Keratinocyte (primary cell): ENCODE measurements around the gene ST3GAL2. TPM values are rescaled to one million over a fixed set of nuclear protein-coding genes. Genes with fewer than 3 reads are reported as not detected.

Experiments
- DNase-seq: peaks from one replicate; pipeline ENCODE4 v3.0.0-alpha.2; 2011; ENCODE audit warnings: low read depth, missing footprints, low spot score
- FAIRE-seq: peaks from 2 replicates; lab custom pipeline; 2011; peaks lifted over from hg19 to GRCh38; lab: Jason Lieb, UNC
- H2AFZ ChIP-seq: 2 replicates; pipeline ENCODE4 v1.6.0; 2012; ENCODE audit warnings: low read length, control low read depth, inconsistent platforms; ENCODE audit not compliant: control insufficient read depth
- H3K27ac ChIP-seq: 2 replicates; pipeline ENCODE4 v1.5.1; 2011; ENCODE audit warnings: low read length; ENCODE audit not compliant: control insufficient read depth, insufficient read depth
- H3K27me3 ChIP-seq: 3 replicates; pipeline ENCODE4 v1.6.0; 2011; ENCODE audit warnings: low read length; ENCODE audit not compliant: control insufficient read depth, insufficient read depth; ENCODE audit errors: extremely low read depth
- H3K36me3 ChIP-seq, 2 experiments: 2 replicates in 1 of 2; 3 replicates in 1 of 2; pipeline ENCODE4 v1.5.1; 2011; ENCODE audit warnings: low read length in 2 of 2, mild to moderate bottlenecking in 1 of 2; ENCODE audit not compliant: control insufficient read depth in 2 of 2, insufficient read depth in 2 of 2; ENCODE audit errors: extremely low read depth in 1 of 2
- H3K4me1 ChIP-seq: 3 replicates; pipeline ENCODE4 v1.5.1; 2011; ENCODE audit warnings: low read length; ENCODE audit not compliant: control insufficient read depth, insufficient read depth; ENCODE audit errors: extremely low read depth
- H3K4me2 ChIP-seq: 3 replicates; pipeline ENCODE4 v1.6.0; 2011; ENCODE audit warnings: low read depth, low read length; ENCODE audit not compliant: control insufficient read depth, insufficient read depth; ENCODE audit errors: extremely low read depth
- H3K4me3 ChIP-seq, 3 experiments: fragments of 200-600 bp in 1 of 3; sonication (generic) in 1 of 3; 2 replicates in 2 of 3; 3 replicates in 1 of 3; pipeline ENCODE4 v1.5.1; 2011 to 2016; ENCODE audit warnings: low read length in 3 of 3, mild to moderate bottlenecking in 3 of 3, control low read depth in 2 of 3, inconsistent platforms in 1 of 3, low read depth in 1 of 3, mixed read lengths in 1 of 3, mixed run types in 1 of 3, moderate library complexity in 1 of 3; ENCODE audit not compliant: control insufficient read depth in 2 of 3, insufficient read depth in 2 of 3; ENCODE audit errors: extremely low read depth in 1 of 3
- H3K79me2 ChIP-seq: 2 replicates; pipeline ENCODE4 v1.6.0; 2012; ENCODE audit warnings: low read length; ENCODE audit not compliant: control insufficient read depth, insufficient read depth
- H3K9ac ChIP-seq: 3 replicates; pipeline ENCODE4 v1.6.0; 2011; ENCODE audit warnings: low read length; ENCODE audit not compliant: control insufficient read depth, insufficient read depth; ENCODE audit errors: extremely low read depth
- H3K9me1 ChIP-seq: 3 replicates; pipeline ENCODE4 v1.6.0; 2011; ENCODE audit warnings: low read length; ENCODE audit not compliant: control insufficient read depth, insufficient read depth; ENCODE audit errors: extremely low read depth
- H3K9me3 ChIP-seq: 2 replicates; pipeline ENCODE4 v1.5.1; 2012; ENCODE audit warnings: low read depth, low read length; ENCODE audit not compliant: control insufficient read depth
- H4K20me1 ChIP-seq: 3 replicates; pipeline ENCODE4 v1.6.0; 2011; ENCODE audit warnings: low read length; ENCODE audit not compliant: control insufficient read depth, insufficient read depth; ENCODE audit errors: extremely low read depth
- CTCF ChIP-seq, 3 experiments: IDR thresholded peaks in 1 of 3; conservative IDR thresholded peaks in 1 of 3; optimal IDR thresholded peaks in 1 of 3; 2 replicates in 2 of 3; 3 replicates in 1 of 3; pipeline versions ENCODE3 to v1.5.1; 2011; ENCODE audit warnings: low read length in 3 of 3, mild to moderate bottlenecking in 3 of 3, moderate library complexity in 2 of 3, control low read depth in 1 of 3, inconsistent platforms in 1 of 3; ENCODE audit not compliant: insufficient read depth in 2 of 3; ENCODE audit errors: extremely low read depth in 1 of 3
- EZH2 ChIP-seq: IDR thresholded peaks from one replicate; pipeline ENCODE4 v1.6.1; 2012; ENCODE audit warnings: inconsistent platforms, mild to moderate bottlenecking, low read length, moderate library complexity
- dilution Hi-C: fragments of 300-500 bp; cut with MboI; formaldehyde crosslinking; loops from one replicate; pipeline ENCODE4 v1.7.0; 2020; ENCODE audit warnings: low sequenced_read_pairs; ENCODE audit not compliant: extremely low pct_ligation_motif_present
- polyA plus RNA-seq, 5 experiments: library from polyadenylated mRNA; depleted of rRNA in 3 of 5; stranded (reverse) in 3 of 5; stranded (forward) in 1 of 5; unstranded in 1 of 5; fragments of >200 nt; gene quantifications; 1 replicate in 1 of 5; 2 replicates in 3 of 5; 3 replicates in 1 of 5; pipeline versions ENCODE4 v1.2.1 to v1.2.3, GENCODE V29; 2011 to 2012; ENCODE audit warnings: missing spikeins in 2 of 5, low read depth in 1 of 5, low replicate concordance in 1 of 5

Gene ST3GAL2
- polyA plus RNA-seq, 1 donor (not counting 4 experiments of a cell fraction or from before 2014, with no cell fraction given), result 4.0 TPM

GRCh38 chr16:70374213-70374612 lies 64.7 kb downstream of the ST3GAL2 start:
- Histone ChIP-seq H3K79me2 (peaks cover 4% of the 10 kb centered on the region), H3K4me2 (no peak overlapping the region), H3K36me3 (peaks cover 23 to 24% of the 10 kb centered on the region in 2 experiments), H3K4me3 (no peak overlapping the region), H4K20me1 (no peaks in the 10 kb centered on the region), H3K27me3 (no peaks in the 10 kb centered on the region), H3K9ac (no peak overlapping the region), H3K9me1 (no peaks in the 10 kb centered on the region), H2AFZ (no peak overlapping the region), H3K27ac (no peak overlapping the region), H3K4me1 (no peaks in the 10 kb centered on the region), H3K9me3 (no peaks in the 10 kb centered on the region)
- DNase-seq (no peak), FAIRE-seq (no peak)
- dilution Hi-C loops, result no loop called here
- TF ChIP-seq CTCF (optimal IDR thresholded peaks at IDR 0.05 in 1 of 3, IDR thresholded peaks at IDR 0.05 in 1 of 3, conservative IDR thresholded peaks at IDR 0.05 in 1 of 3; ENCODE audit: extremely low read depth in 1 of 3, insufficient read depth in 2 of 3, low read length in 3 of 3), result no peak
- no peak for TF ChIP-seq EZH2

GRCh38 chr16:70372921-70373728 lies 65.8 kb downstream of the ST3GAL2 start:
- H3K36me3 ChIP-seq, result peaks cover 21 to 23% of the 10 kb centered on the region in 2 experiments

More at GRCh38 chr16:70372921-70373728, 65.8 kb downstream of the ST3GAL2 start:
- DNase-seq (no peak), FAIRE-seq (no peak)
- Histone ChIP-seq H3K79me2 (no peaks in the 10 kb centered on the region), H3K4me2 (no peak overlapping the region), H3K4me3 (no peak overlapping the region), H2AFZ (no peak overlapping the region), H3K27ac (no peak overlapping the region), H3K27me3 (no peaks in the 10 kb centered on the region), H3K4me1 (no peaks in the 10 kb centered on the region), H3K9ac (no peak overlapping the region), H4K20me1 (no peaks in the 10 kb centered on the region), H3K9me3 (no peaks in the 10 kb centered on the region), H3K9me1 (no peaks in the 10 kb centered on the region)
- dilution Hi-C loops, result no loop called here
- TF ChIP-seq EZH2 (no peak), CTCF (optimal IDR thresholded peaks at IDR 0.05 in 1 of 3, IDR thresholded peaks at IDR 0.05 in 1 of 3, conservative IDR thresholded peaks at IDR 0.05 in 1 of 3; ENCODE audit: extremely low read depth in 1 of 3, insufficient read depth in 2 of 3, low read length in 3 of 3) (no peak)
